Breast epithelium (tissue), 3 donors: ENCODE data around the gene TXLNB.

Source experiments
- CTCF ChIP-seq, 3 donors: fragments of 450-650 bp; IDR thresholded peaks; one replicate each; pipeline ENCODE4 v1.5.1; 2016 to 2017; ENCODE audit warnings: antibody characterized with exemption in 3 of 3, mild to moderate bottlenecking in 3 of 3, moderate library complexity in 3 of 3
- POLR2A ChIP-seq: fragments of 450-650 bp; IDR thresholded peaks from one replicate; pipeline ENCODE4 v1.6.1; 2016; ENCODE audit warnings: antibody characterized with exemption, mild to moderate bottlenecking, moderate library complexity

GRCh38 chr6:139295901-139296300 lies 4.1 kb upstream of the TXLNB start:
- TF ChIP-seq POLR2A (no peak), CTCF (IDR thresholded peaks at IDR 0.05) (no peak)
